ENCODE results near the gene TFPI.
"Not testable (repeated sequence)": the region's sequence is repeated elsewhere in the genome, so short reads cannot be mapped to it uniquely, and the experiment has no call there.

The TFPI gene

DNA sequence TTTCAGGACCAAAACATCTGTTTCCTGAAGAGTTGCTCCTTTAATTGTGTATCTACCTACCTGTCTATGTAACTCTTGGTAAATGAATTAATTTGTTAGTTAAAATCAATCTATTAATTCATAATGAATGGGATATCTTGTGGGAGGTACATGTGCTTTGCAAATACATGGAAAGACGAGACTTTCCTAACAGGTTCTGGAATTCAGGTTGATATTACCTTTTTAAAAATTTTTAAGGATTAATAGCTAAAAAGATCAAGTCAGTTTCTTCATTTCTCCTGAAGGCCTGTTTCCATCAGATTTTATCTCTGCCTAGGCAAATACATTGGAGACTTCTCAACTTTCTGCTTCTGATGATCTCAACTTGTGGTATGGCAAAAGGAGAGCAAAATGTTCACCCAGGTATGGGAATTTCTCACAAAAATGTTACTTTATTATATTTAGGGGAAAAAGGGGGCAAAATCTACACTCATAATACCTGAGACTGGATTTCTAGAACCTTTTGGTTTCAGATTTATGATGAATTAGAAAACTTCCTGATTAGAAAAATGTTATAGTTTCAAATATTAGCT, 7.4 kb downstream of the TFPI start:
- no peak overlapping the region for H3K4me3 Mint-ChIP-seq
- H3K27me3 Mint-ChIP-seq (ENCODE audit: low read depth): peaks cover 16% of the 10 kb centered on the region
- no peaks in the 10 kb centered on the region for H3K4me1 Mint-ChIP-seq (ENCODE audit: low read depth)
- H3K27ac Mint-ChIP-seq: no peak overlapping the region
- H3K9me3 Mint-ChIP-seq: no peaks in the 10 kb centered on the region
- H3K36me3 Mint-ChIP-seq (ENCODE audit: low read depth): no peaks in the 10 kb centered on the region

DNA sequence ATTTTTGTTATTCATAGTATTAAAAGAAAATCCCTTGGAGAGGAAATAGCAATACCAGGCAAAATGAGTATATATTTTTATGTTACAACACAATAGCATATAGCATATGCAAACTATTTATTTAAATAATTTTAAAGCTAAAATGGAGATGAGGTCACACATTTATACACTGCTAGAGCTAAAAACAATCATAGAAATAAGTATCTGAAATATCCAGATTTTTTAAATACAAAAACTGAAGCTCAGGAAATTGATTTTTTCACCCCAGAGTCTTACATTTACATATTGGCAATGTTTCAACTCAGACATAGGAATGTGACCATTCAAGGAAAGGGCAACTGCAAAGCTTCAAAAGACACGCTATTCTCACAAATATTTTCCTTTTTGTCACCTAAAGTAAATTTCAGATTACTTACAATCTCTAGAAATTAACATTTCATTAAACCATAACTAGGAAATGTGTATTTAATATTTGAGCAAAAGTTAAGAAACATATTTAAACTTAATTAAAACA, 8.9 kb downstream of the TFPI start:
- Mint-ChIP-seq H3K4me1 (ENCODE audit: low read depth) (no peaks in the 10 kb centered on the region), H3K27ac (no peak overlapping the region), H3K9me3 (no peaks in the 10 kb centered on the region), H3K36me3 (ENCODE audit: low read depth) (no peaks in the 10 kb centered on the region), H3K4me3 (no peak overlapping the region), H3K27me3 (ENCODE audit: low read depth) (peaks cover 16% of the 10 kb centered on the region)

DNA sequence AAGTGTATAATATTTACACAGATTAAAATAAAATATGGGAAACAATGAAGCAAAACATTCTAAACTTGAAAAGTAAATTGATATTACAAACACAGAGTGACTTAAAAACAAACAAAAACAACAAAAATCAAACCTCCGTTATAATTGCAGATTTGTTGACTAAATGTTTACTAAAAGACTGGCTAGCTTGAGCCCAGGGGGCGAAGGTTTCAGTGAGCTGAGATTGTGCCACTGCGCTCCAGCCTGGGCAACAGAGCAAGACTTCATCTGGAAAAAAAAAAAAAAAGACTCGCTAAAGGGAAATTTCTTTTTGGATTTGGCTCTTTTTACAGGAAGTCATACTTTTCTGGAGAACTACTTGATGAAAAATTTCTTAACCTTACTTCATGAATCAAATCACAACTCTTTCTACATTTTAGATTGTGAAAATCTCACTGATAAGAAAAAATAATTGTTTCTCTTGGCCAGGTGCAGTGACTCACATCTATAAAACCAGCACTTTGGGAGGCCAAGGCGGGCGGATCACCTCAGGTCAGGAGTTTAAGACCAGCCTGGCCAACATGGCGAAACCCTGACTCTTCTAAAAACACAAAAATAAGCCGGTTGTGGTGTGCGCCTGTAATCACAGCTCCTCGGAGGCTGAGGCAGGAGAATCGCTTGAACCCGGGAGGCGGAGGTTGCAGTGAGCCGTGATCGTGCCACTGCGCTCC, 9.7 kb downstream of the TFPI start:
- H3K36me3 Mint-ChIP-seq (ENCODE audit: low read depth): no peaks in the 10 kb centered on the region
- no peak overlapping the region for H3K4me3 Mint-ChIP-seq
- H3K27ac Mint-ChIP-seq: no peak overlapping the region
- H3K9me3 Mint-ChIP-seq: no peaks in the 10 kb centered on the region
- H3K4me1 Mint-ChIP-seq (ENCODE audit: low read depth): no peaks in the 10 kb centered on the region
- H3K27me3 Mint-ChIP-seq (ENCODE audit: low read depth): peaks cover 16% of the 10 kb centered on the region

DNA sequence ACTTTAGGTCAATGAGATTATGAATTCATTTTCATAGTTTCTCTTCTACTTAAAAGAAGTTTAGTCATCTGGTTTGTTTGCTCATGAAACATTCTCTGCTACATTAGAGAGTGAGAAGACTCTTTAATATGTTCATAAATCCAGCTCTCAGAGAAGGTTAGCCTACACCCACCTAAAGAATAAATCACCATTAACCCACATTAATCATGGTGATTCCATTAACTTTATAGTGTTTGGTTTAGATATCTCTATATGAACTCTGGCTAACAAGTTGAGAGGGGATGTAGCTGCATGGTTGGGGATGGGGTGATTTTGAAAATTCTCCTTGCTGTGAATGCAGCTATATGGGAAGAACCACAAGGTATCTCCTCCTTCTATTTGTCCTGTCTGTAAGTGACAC, 10.7 kb downstream of the TFPI start:
- peaks cover 8% of the 10 kb centered on the region for H3K27me3 Mint-ChIP-seq (ENCODE audit: low read depth)
- no peak overlapping the region for H3K27ac Mint-ChIP-seq
- H3K36me3 Mint-ChIP-seq (ENCODE audit: low read depth): no peaks in the 10 kb centered on the region
- H3K4me3 Mint-ChIP-seq: no peak overlapping the region
- H3K4me1 Mint-ChIP-seq (ENCODE audit: low read depth): no peaks in the 10 kb centered on the region
- H3K9me3 Mint-ChIP-seq: no peaks in the 10 kb centered on the region

DNA sequence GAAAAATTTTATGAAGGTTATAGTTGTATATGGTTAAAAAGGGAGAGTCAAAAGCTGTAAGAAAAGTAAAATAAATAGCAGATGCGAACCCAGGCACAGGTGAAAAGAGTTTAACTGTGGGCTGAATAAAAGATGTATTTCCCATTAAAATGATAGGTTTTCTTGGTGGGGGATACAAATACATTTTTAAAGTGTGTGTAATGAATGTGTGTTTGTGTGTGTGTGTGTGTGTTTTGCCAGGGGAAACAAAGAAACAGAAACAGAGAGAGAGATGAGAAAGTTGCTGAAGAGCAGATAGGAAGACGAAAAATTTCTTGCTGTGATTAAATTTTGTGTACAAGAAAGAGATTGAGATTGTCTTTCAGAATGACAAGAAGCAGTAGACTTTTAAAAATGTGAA, 12.1 kb downstream of the TFPI start:
- Mint-ChIP-seq H3K4me3 (no peak overlapping the region), H3K27me3 (ENCODE audit: low read depth) (peaks cover 3% of the 10 kb centered on the region), H3K36me3 (ENCODE audit: low read depth) (no peaks in the 10 kb centered on the region), H3K27ac (no peak overlapping the region), H3K4me1 (ENCODE audit: low read depth) (no peaks in the 10 kb centered on the region), H3K9me3 (no peaks in the 10 kb centered on the region)

DNA sequence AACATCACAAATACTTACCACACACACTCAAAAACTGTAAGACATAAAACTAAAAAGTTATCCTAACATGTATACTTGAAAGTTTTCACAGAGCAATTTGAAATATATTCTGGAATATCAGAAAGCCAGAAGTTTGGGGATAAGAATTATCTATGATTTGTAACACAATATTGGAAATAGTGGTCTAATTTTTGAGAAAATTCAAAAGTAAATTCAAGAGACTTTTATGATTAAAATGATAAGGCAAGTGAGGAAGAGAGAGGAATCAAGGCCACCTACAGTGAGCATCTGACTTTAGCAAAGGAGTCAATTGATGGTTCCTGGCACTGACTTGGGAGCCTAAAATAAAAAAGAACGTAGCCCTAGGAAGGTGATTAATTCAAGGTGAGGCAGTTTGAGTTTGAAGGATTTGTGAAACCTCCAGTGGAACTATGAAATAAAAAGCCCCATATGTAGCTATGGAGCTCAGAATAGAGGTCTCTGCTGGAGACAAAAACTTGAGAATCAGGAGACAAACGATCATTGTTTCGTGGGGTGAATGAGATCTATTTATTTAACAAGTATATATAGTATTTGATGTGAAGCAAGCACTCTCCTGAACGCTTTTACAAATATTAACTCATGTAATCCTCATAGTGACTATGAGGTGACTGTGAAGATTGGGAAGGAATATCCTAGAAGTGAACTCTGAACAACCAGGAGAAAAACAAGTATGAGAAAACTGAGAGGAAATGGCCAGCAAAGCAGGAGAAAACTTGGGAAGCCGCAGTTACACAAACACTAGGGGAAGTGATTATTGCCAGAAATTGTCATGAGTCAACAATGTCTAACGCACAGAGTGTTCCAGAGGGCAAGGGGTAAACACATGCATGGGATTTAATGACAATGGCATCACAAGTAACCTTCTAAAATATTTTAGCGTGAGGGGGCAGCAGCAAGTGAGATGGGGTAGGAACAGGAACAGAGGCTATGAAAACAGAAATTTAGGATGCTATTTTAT, 12.8 kb downstream of the TFPI start:
- Mint-ChIP-seq H3K27ac (no peak overlapping the region), H3K4me1 (ENCODE audit: low read depth) (no peaks in the 10 kb centered on the region), H3K36me3 (ENCODE audit: low read depth) (no peaks in the 10 kb centered on the region), H3K9me3 (no peaks in the 10 kb centered on the region), H3K4me3 (no peak overlapping the region), H3K27me3 (ENCODE audit: low read depth) (no peaks in the 10 kb centered on the region)

DNA sequence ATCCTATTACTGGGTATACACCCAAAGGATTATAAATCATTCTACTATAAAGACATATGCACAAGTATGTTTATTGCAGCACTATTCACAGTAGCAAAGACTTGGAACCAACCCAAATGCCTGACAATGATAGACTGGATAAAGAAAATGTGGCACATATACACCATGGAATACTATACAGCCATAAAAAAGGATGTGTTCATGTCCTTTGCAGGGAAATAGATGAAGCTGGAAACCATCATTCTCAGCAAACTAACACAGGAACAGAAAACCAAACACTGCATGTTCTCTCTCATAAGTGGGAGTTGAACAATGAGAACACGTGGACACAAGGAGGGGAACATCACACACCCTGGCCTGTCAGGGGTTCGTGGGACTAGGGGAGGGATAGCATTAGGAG, 16.0 kb downstream of the TFPI start:
- not testable (repeated sequence) for H3K27me3 Mint-ChIP-seq (ENCODE audit: low read depth); H3K27ac Mint-ChIP-seq; H3K4me3 Mint-ChIP-seq; H3K9me3 Mint-ChIP-seq; H3K4me1 Mint-ChIP-seq (ENCODE audit: low read depth); H3K36me3 Mint-ChIP-seq (ENCODE audit: low read depth)

DNA sequence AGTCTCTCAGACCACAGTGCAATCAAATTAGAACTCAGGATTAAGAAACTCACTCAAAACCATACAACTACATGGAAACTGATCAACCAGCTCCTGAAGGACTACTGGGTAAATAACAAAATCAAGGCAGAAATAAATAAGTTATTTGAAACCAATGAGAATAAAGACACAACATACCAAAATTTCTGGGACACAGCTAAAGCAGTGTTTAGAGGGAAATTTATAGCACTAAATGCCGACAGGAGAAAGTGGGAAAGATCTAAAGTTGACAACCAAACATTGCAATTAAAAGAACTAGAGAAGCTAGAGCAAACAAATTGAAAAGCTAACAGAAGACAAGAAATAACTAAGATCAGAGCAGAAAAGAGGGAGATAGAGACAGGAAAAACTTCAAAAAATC, 18.9 kb downstream of the TFPI start:
- H3K36me3 Mint-ChIP-seq (ENCODE audit: low read depth); H3K27ac Mint-ChIP-seq; H3K27me3 Mint-ChIP-seq (ENCODE audit: low read depth); H3K9me3 Mint-ChIP-seq; H3K4me1 Mint-ChIP-seq (ENCODE audit: low read depth); H3K4me3 Mint-ChIP-seq: not testable (repeated sequence)

DNA sequence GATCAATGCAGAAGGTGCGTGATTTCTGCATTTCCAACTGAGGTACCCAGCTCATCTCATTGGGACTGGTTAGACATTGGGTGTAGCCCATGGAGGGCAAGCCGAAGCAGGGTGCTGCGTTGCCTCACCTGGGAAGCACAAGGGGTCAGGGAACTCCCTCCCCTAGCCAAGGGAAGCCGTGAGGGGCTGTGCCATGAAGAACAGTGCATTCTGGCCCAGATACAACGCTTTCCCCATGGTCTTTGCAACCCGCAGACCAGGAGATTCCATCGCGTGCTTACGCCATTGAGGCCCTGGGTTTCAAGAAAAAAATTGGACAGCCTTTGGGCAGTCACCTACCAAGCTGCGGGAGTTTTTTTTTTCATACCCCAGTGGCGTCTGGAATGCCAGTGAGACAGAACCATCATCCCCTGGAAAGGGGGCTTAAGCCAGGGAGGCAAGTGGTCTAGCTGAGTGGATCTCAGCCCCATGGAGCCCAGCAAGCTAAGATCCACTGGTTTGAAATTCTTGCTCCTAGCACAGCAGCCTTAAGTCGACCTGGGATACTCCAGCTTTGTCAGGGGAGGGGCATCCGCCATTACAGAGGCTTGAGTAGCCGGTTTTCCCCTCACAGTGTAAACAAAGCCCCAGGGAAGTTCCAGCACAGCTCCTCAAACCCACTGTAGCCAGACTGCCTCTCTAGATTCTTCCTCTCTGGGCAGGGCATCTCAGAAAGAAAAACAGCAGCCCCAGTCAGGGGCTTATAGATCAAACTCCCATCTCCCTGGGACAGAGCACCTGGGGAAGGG, 21.7 kb downstream of the TFPI start:
- Mint-ChIP-seq H3K9me3 (no peaks in the 10 kb centered on the region), H3K27ac (no peak overlapping the region), H3K4me1 (ENCODE audit: low read depth) (no peaks in the 10 kb centered on the region), H3K36me3 (ENCODE audit: low read depth) (no peaks in the 10 kb centered on the region), H3K4me3 (no peak overlapping the region), H3K27me3 (ENCODE audit: low read depth) (no peaks in the 10 kb centered on the region)

DNA sequence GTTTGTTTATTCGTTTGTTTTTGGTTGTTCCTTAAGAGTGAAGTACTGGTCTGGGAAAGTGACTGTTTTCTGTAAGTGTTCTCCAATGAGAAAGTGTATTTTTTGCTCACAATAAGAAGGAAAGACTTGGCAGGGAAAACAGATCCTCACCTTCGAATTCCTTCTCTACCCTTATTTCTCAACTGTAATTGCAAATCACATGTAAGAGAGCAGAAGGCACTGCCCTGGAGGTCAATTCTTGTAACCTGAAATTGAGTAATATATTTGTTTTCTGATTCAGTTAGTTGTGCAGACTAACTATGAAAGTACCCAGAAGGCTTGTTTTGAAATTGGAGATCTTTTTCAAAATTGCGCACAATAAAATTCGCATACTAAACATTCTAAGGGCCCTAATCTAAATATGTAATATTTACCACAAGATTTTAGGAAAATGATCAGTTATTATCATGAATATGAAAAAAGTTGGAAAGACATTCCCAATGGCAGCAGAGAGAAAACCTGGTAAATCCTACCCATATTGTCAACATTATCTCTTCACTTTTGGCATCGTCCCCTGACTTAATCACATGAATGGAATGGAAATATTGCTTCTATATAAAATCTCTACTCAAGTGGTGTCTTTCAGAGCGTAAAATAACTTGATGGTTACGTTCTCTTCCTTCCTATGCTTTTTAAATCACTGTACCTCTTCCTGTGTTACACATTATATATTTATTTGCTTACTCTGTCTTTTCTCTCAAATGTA, 24.1 kb downstream of the TFPI start:
- no peaks in the 10 kb centered on the region for H3K4me1 Mint-ChIP-seq (ENCODE audit: low read depth)
- H3K9me3 Mint-ChIP-seq: no peaks in the 10 kb centered on the region
- no peaks in the 10 kb centered on the region for H3K36me3 Mint-ChIP-seq (ENCODE audit: low read depth)
- peaks cover 3% of the 10 kb centered on the region for H3K27me3 Mint-ChIP-seq (ENCODE audit: low read depth)
- no peak overlapping the region for H3K27ac Mint-ChIP-seq
- no peak overlapping the region for H3K4me3 Mint-ChIP-seq

DNA sequence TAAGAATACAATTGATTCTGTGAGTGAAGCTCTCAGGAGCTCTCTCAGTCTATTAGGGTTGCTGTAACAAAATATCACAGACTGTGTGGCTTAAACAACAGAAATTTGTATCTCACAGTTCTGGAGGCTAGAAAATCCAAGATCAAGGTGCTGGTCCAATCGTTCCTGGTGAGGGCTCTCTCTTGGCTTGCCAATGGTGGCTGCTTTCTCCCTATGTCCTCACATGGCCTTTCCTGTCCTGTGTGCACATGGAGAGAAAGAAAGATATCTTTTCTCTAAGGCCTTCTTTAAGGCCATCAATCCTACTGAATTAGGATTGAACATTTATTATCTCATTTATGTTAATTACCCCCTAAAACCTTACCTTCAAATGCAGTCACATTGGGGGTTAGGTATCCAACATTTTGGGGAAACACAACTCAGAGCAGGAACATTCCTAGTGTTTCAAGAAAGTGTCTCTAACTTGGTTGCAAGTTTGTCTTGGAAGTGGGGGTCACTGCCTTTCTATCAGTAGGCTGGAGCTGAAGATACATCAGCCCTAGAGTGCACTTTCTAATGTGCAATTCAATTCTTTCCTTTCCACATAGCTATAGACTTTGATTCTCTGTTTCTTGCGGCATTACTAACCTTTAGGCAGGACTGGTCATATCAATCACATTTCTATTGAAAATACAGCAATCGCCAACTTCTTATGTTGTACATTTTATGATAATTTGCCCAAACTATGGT, 24.8 kb downstream of the TFPI start:
- H3K27ac Mint-ChIP-seq: no peak overlapping the region
- no peak overlapping the region for H3K4me3 Mint-ChIP-seq
- peaks cover 3% of the 10 kb centered on the region for H3K27me3 Mint-ChIP-seq (ENCODE audit: low read depth)
- no peaks in the 10 kb centered on the region for H3K9me3 Mint-ChIP-seq
- H3K4me1 Mint-ChIP-seq (ENCODE audit: low read depth): no peaks in the 10 kb centered on the region
- no peaks in the 10 kb centered on the region for H3K36me3 Mint-ChIP-seq (ENCODE audit: low read depth)

DNA sequence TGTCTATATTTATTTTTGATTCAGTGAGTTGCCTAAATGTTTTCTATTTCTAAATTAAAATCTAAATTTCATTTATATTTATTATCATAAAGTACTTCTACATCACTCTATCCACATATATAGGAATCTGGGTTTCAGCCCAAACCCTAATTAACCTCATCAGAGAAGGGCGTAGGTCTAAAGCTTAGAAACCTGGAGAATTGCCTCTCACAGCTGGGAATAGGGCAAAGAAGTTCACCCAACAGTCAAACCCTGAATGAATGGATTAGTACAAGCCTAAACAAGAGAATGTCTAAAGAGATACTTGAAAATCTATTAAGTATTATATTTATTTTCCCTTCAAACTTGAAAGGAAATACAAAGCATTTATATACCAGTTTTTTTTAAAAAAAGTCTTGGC, 26.2 kb downstream of the TFPI start:
- H3K27ac Mint-ChIP-seq: no peak overlapping the region
- H3K27me3 Mint-ChIP-seq (ENCODE audit: low read depth): peaks cover 3% of the 10 kb centered on the region
- no peaks in the 10 kb centered on the region for H3K4me1 Mint-ChIP-seq (ENCODE audit: low read depth)
- no peaks in the 10 kb centered on the region for H3K36me3 Mint-ChIP-seq (ENCODE audit: low read depth)
- H3K9me3 Mint-ChIP-seq: no peaks in the 10 kb centered on the region
- H3K4me3 Mint-ChIP-seq: no peak overlapping the region

DNA sequence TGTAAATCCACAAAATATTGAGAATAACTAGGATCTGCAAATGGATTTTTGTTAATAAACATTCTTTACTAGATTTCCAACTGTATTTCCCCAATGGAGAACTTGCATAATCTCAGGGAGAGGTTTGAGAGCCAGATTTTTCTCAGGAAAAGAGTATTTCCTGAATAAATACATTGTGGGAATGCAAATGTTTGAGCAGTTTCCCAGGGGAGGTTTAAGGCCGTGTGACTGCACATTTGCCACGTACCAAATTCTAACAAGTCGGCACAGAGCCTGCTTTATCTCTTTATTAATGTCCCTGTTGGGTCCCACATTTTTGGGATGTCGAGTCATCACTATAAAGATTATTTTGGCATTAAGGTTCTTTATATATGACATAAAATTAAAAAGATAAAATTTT, 27.0 kb downstream of the TFPI start:
- H3K4me1 Mint-ChIP-seq (ENCODE audit: low read depth): no peaks in the 10 kb centered on the region
- H3K9me3 Mint-ChIP-seq: no peaks in the 10 kb centered on the region
- H3K27ac Mint-ChIP-seq: no peak overlapping the region

More for the DNA sequence above, 27.0 kb downstream of the TFPI start:
- H3K27me3 Mint-ChIP-seq (ENCODE audit: low read depth): peaks cover 3% of the 10 kb centered on the region
- no peaks in the 10 kb centered on the region for H3K36me3 Mint-ChIP-seq (ENCODE audit: low read depth)
- H3K4me3 Mint-ChIP-seq: no peak overlapping the region

Data from T-helper 1 cell treated with Interleukin-12 subunit alpha and Interleukin-12 subunit beta and Interleukin-4 antibody, amounts not matched to agents 30 μg/mL and 1 μg/mL, for 36 hours (primary cell).